OCI-LY7 (cell line): ENCODE results near the gene KCNIP4. TPM values are rescaled to one million over a fixed set of nuclear protein-coding genes. Genes with fewer than 3 reads are reported as not detected.

ENCODE experiments used
- BruUV-seq: library from RNA; stranded (reverse); fragments of 400-500 nt; replicated peaks from 2 replicates; lab custom pipeline; 2021; lab: Mats Ljungman, UMichigan
- CTCF ChIA-PET: fragments of 300-600 bp; sonication (Branson Sonifier 250); formaldehyde crosslinking; loops from one replicate; lab custom pipeline; 2022; ENCODE audit warnings: antibody characterized with exemption; ENCODE audit not compliant: unreplicated experiment; lab: Charles Lee
- POLR2A ChIA-PET: fragments of 300-600 bp; sonication (Branson Sonifier 250); formaldehyde crosslinking; loops from one replicate; lab custom pipeline; 2022; ENCODE audit warnings: antibody characterized with exemption; lab: Charles Lee
- DNase-seq: peaks from one replicate; pipeline ENCODE4 v3.0.0-alpha.2; 2015; ENCODE audit warnings: low spot score
- H2AFZ ChIP-seq: fragments of 200-600 bp; sonication (generic), shearing (Covaris generic); 2 replicates; pipeline ENCODE4 v1.6.1; 2014; ENCODE audit warnings: mild to moderate bottlenecking, antibody characterized with exemption, low read length, moderate library complexity
- H3K27ac ChIP-seq: fragments of 200-600 bp; sonication (generic); 2 replicates; pipeline ENCODE4 v1.5.1; 2014; ENCODE audit warnings: mixed run types, low read depth, mild to moderate bottlenecking, moderate library complexity, low read length, inconsistent platforms; ENCODE audit not compliant: poor library complexity, severe bottlenecking
- H3K36me3 ChIP-seq: fragments of 200-600 bp; sonication (generic); 2 replicates; pipeline ENCODE4 v1.6.1; 2014; ENCODE audit warnings: mild to moderate bottlenecking, antibody characterized with exemption, low read length, moderate library complexity, mixed read lengths; ENCODE audit not compliant: insufficient read depth
- H3K4me1 ChIP-seq: fragments of 200-600 bp; sonication (generic); 2 replicates; pipeline ENCODE4 v1.5.1; 2014; ENCODE audit warnings: mild to moderate bottlenecking, low read length; ENCODE audit not compliant: insufficient read depth, poor library complexity, severe bottlenecking
- H3K4me2 ChIP-seq: fragments of 200-600 bp; sonication (generic); 2 replicates; pipeline ENCODE4 v1.6.1; 2014; ENCODE audit warnings: mild to moderate bottlenecking, low read length
- H3K4me3 ChIP-seq: fragments of 200-600 bp; sonication (generic); 2 replicates; pipeline ENCODE4 v1.5.1; 2014; ENCODE audit warnings: mild to moderate bottlenecking, low read depth, low read length; ENCODE audit not compliant: poor library complexity, severe bottlenecking
- H3K79me2 ChIP-seq: fragments of 200-600 bp; sonication (generic); 2 replicates; pipeline ENCODE4 v1.6.1; 2016; ENCODE audit warnings: low read depth, mild to moderate bottlenecking, low read length, moderate library complexity, mixed read lengths; ENCODE audit not compliant: insufficient read depth
- H3K9me2 ChIP-seq: fragments of 200-600 bp; sonication (generic); 2 replicates; pipeline ENCODE4 v1.6.1; 2016; ENCODE audit warnings: mild to moderate bottlenecking, low read length, mixed read lengths; ENCODE audit not compliant: insufficient read depth
- H3K9me3 ChIP-seq: fragments of 200-600 bp; sonication (generic); 2 replicates; pipeline ENCODE4 v1.6.1; 2014; ENCODE audit warnings: mild to moderate bottlenecking, mixed run types, low read length, mixed read lengths
- H4K20me1 ChIP-seq: fragments of 200-600 bp; sonication (generic); 2 replicates; pipeline ENCODE4 v1.6.1; 2014; ENCODE audit warnings: mild to moderate bottlenecking, antibody characterized with exemption, low read length, moderate library complexity, mixed read lengths; ENCODE audit not compliant: insufficient read depth
- CTCF ChIP-seq: fragments of 200-600 bp; sonication (generic); conservative IDR thresholded peaks from 2 replicates; pipeline ENCODE4 v1.5.1; 2014; ENCODE audit warnings: mild to moderate bottlenecking, antibody characterized with exemption, low read length, moderate library complexity, mixed read lengths
- EZH2phosphoT487 ChIP-seq: fragments of 200-600 bp; sonication (generic); IDR thresholded peaks from 2 replicates; pipeline ENCODE4 v1.6.1; 2018; ENCODE audit warnings: low read depth, borderline replicate concordance, mild to moderate bottlenecking, mixed run types, antibody characterized with exemption, low read length, moderate library complexity, mixed read lengths
- intact Hi-C: fragments of 100-400 bp; cut with micrococcal nuclease; formaldehyde crosslinking; loops from one replicate; pipeline ENCODE4 v1.10.0; 2022; ENCODE audit not compliant: unreplicated experiment
- total RNA-seq, 2 experiments: library from RNA; depleted of rRNA in 1 of 2; stranded (reverse); fragments of >200 nt in 1 of 2; shearing (Covaris generic) in 1 of 2; gene quantifications; 2 replicates each; pipeline ENCODE4 v1.2.3, GENCODE V29; 2014 to 2022

KCNIP4 gene
- total RNA-seq, 2 experiments from 2014 or later: not detected

GRCh38 chr4:21457086-21457840, 491.3 kb downstream of the KCNIP4 start:
- no peak for TF ChIP-seq EZH2phosphoT487
- no peak for TF ChIP-seq CTCF
- no peak for DNase-seq
- Histone ChIP-seq H3K27ac (no peak overlapping the region), H3K4me1 (no peaks in the 10 kb centered on the region), H4K20me1 (no peaks in the 10 kb centered on the region), H3K36me3 (no peaks in the 10 kb centered on the region), H2AFZ (no peak overlapping the region), H3K79me2 (no peaks in the 10 kb centered on the region), H3K4me3 (no peak overlapping the region), H3K4me2 (no peak overlapping the region), H3K9me2 (no peaks in the 10 kb centered on the region), H3K9me3 (no peaks in the 10 kb centered on the region)
- BruUV-seq: no TSS peak
- intact Hi-C loops: no loop called here
- POLR2A ChIA-PET: no interaction called here
- CTCF ChIA-PET: no interaction called here

- Histone ChIP-seq H3K4me3 (no peak overlapping the region), H3K79me2 (no peaks in the 10 kb centered on the region), H3K4me1 (no peaks in the 10 kb centered on the region), H3K9me3 (no peaks in the 10 kb centered on the region), H2AFZ (no peak overlapping the region), H3K9me2 (no peaks in the 10 kb centered on the region), H3K4me2 (no peak overlapping the region), H3K27ac (no peak overlapping the region), H3K36me3 (no peaks in the 10 kb centered on the region), H4K20me1 (no peaks in the 10 kb centered on the region)
- TF ChIP-seq EZH2phosphoT487: no peak
- no peak for TF ChIP-seq CTCF
- no TSS peak for BruUV-seq
- ChIA-PET CTCF (no interaction called here), POLR2A (interaction anchor here (0.6 to 0.7 kb wide), 2 partner anchors 135 to 977 kb away, joined by 3 read pairs; no protein-coding TSS in a partner anchor)
- intact Hi-C loops: no loop called here
- no peak for DNase-seq
These were observed 493.7 kb downstream of the KCNIP4 start for GRCh38 chr4:21454831-21455230.

GRCh38 chr4:21454201-21454600, 494.4 kb downstream of the KCNIP4 start:
- Histone ChIP-seq H3K4me3 (no peak overlapping the region), H3K4me1 (no peaks in the 10 kb centered on the region), H3K9me3 (no peaks in the 10 kb centered on the region), H3K4me2 (no peak overlapping the region), H2AFZ (no peak overlapping the region), H4K20me1 (no peaks in the 10 kb centered on the region), H3K36me3 (no peaks in the 10 kb centered on the region), H3K79me2 (no peaks in the 10 kb centered on the region), H3K27ac (no peak overlapping the region), H3K9me2 (no peaks in the 10 kb centered on the region)
- POLR2A ChIA-PET: interaction anchor here (0.7 kb wide), 1 partner anchor 976 kb away, joined by 3 read pairs; no protein-coding TSS in a partner anchor
- BruUV-seq: no TSS peak
- TF ChIP-seq CTCF: no peak
- TF ChIP-seq EZH2phosphoT487: no peak
- DNase-seq: no peak
- intact Hi-C loops: no loop called here
- CTCF ChIA-PET: no interaction called here
